HepG2 (cell line): ENCODE data around the gene NFE2L3. TPM values are rescaled to one million over a fixed set of nuclear protein-coding genes. Genes with fewer than 3 reads are reported as not detected.
A peak's percentile ranks its signal among the peaks of the same experiment; 100 is the strongest.

Experiments used
- ATAC-seq: fragments of 200-7000 bp; cut with Tn5 transposase; 3 replicates; pipeline ENCODE4 v1.9.1; 2020; ENCODE audit warnings: mild to moderate bottlenecking, moderate library complexity
- BruUV-seq: library from RNA; stranded (reverse); fragments of 400-500 nt; replicated peaks from 2 replicates; lab custom pipeline; 2021; lab: Mats Ljungman, UMichigan
- CTCF ChIA-PET: fragments of 300-600 bp; formaldehyde crosslinking; extraction: SDS; loops from one replicate; lab custom pipeline; 2021; ENCODE audit warnings: low total read pairs, inconsistent platforms, low intra/inter-chr PET ratio; lab: Yijun Ruan, JAX
- POLR2A ChIA-PET: fragments of 350-600 bp; sonication (Branson Sonifier 250); formaldehyde crosslinking; loops from one replicate; lab custom pipeline; 2020; ENCODE audit warnings: antibody characterized with exemption, inconsistent platforms; lab: Yijun Ruan, JAX
- DNase-seq: peaks from one replicate; pipeline ENCODE4 v3.0.0-alpha.2; 2015; ENCODE audit warnings: low spot score
- FAIRE-seq: peaks from 3 replicates; lab custom pipeline; 2011; peaks lifted over from hg19 to GRCh38; lab: Jason Lieb, UNC
- H2AFZ ChIP-seq: one replicate; pipeline ENCODE4 v1.6.1; 2011; ENCODE audit warnings: low read length, inconsistent platforms
- H3K27ac ChIP-seq: fragments of 300-600 bp; 3 replicates; pipeline ENCODE4 v1.8.0; 2011; ENCODE audit warnings: mixed run types, mild to moderate bottlenecking, mixed read lengths, low read length, inconsistent platforms; ENCODE audit not compliant: insufficient read depth; ENCODE audit errors: extremely low read length
- H3K27me3 ChIP-seq, 2 experiments: fragments of 200-600 bp in 1 of 2; 2 replicates in 1 of 2; 3 replicates in 1 of 2; pipeline versions ENCODE4 v1.6.0 to v1.8.0; 2011; ENCODE audit warnings: low read length in 2 of 2, mild to moderate bottlenecking in 2 of 2, moderate library complexity in 2 of 2, inconsistent platforms in 1 of 2; ENCODE audit not compliant: insufficient read depth in 2 of 2, control insufficient read depth in 1 of 2
- H3K36me3 ChIP-seq, 2 experiments: fragments of 200-600 bp in 1 of 2; replicated peaks in 1 of 2; 2 replicates in 1 of 2; 3 replicates in 1 of 2; pipeline versions ENCODE4 v1.5.1 to v1.8.0; 2011; ENCODE audit warnings: low read length in 2 of 2, inconsistent platforms in 1 of 2; ENCODE audit not compliant: insufficient read depth in 2 of 2, control insufficient read depth in 1 of 2
- H3K4me1 ChIP-seq: 2 replicates; pipeline ENCODE4 v1.5.1; 2012; ENCODE audit warnings: low read length, inconsistent platforms; ENCODE audit not compliant: insufficient read depth
- H3K4me2 ChIP-seq: 2 replicates; pipeline ENCODE4 v1.6.0; 2011; ENCODE audit warnings: low read depth, low read length, inconsistent platforms
- H3K4me3 ChIP-seq, 3 experiments: fragments of 200-600 bp in 1 of 3; sonication (generic), shearing (Covaris generic) in 1 of 3; replicated peaks in 1 of 3; 2 replicates each; pipeline ENCODE4 v1.5.1; 2011 to 2016; ENCODE audit warnings: low read length in 3 of 3, inconsistent platforms in 2 of 3, low read depth in 2 of 3, mild to moderate bottlenecking in 2 of 3, control low read depth in 1 of 3, mixed read lengths in 1 of 3; ENCODE audit not compliant: insufficient read depth in 1 of 3
- H3K79me2 ChIP-seq: one replicate; pipeline ENCODE4 v1.6.1; 2011; ENCODE audit warnings: low read length, inconsistent platforms; ENCODE audit not compliant: insufficient read depth
- H3K9ac ChIP-seq: 2 replicates; pipeline ENCODE4 v1.6.0; 2011; ENCODE audit warnings: mild to moderate bottlenecking, low read depth, low read length, inconsistent platforms; ENCODE audit not compliant: insufficient read depth
- H3K9me3 ChIP-seq: 2 replicates; pipeline ENCODE4 v1.5.1; 2012; ENCODE audit warnings: mild to moderate bottlenecking, low read length
- H4K20me1 ChIP-seq: 2 replicates; pipeline ENCODE4 v1.6.0; 2011; ENCODE audit warnings: inconsistent platforms, mild to moderate bottlenecking, low read length, moderate library complexity; ENCODE audit not compliant: insufficient read depth
- AHR ChIP-seq: IDR thresholded peaks from 2 replicates; pipeline ENCODE4 v1.6.1; 2018; ENCODE audit warnings: missing genetic modification reagents, missing compliant biosample characterization
- CBX2 ChIP-seq, 2 experiments: fragments of 200-600 bp in 1 of 2; sonication (generic); formaldehyde crosslinking in 1 of 2; IDR thresholded peaks; 2 replicates each; pipeline versions ENCODE4 v1.7.0 to v1.8.1; 2018 to 2022; ENCODE audit warnings: low read depth in 2 of 2, low read length in 1 of 2, mild to moderate bottlenecking in 1 of 2, missing genetic modification reagents in 1 of 2
- CEBPG ChIP-seq: IDR thresholded peaks from 2 replicates; pipeline ENCODE4 v1.6.1; 2016
- GABPA ChIP-seq, 2 experiments: IDR thresholded peaks; 2 replicates each; pipeline ENCODE4 v1.6.1; 2011 to 2016; ENCODE audit warnings: low read depth in 2 of 2, low read length in 1 of 2, missing biosample characterization in 1 of 2, missing genetic modification characterization in 1 of 2
- KAT8 ChIP-seq: IDR thresholded peaks from 2 replicates; pipeline ENCODE4 v1.6.1; 2016; ENCODE audit warnings: missing genetic modification reagents, missing compliant biosample characterization
- KMT2A ChIP-seq: sonication (generic); formaldehyde crosslinking; IDR thresholded peaks from 2 replicates; pipeline ENCODE4 v1.4.0; 2020; ENCODE audit warnings: missing genetic modification reagents
- KMT2B ChIP-seq: IDR thresholded peaks from 2 replicates; pipeline ENCODE4 v1.6.1; 2016; ENCODE audit warnings: missing genetic modification reagents, missing compliant biosample characterization
- MBD4 ChIP-seq: IDR thresholded peaks from 2 replicates; pipeline ENCODE4 v1.6.1; 2012; ENCODE audit warnings: low read length, inconsistent platforms, borderline replicate concordance
- MBNL3 ChIP-seq: fragments of 250-450 bp; sonication (Bioruptor Pico); conservative IDR thresholded peaks from 2 replicates; pipeline ENCODE4 v1.8.0; 2022; ENCODE audit warnings: mild to moderate bottlenecking, inconsistent platforms
- MLLT10 ChIP-seq: sonication (generic); formaldehyde crosslinking; IDR thresholded peaks from 2 replicates; pipeline ENCODE4 v1.4.0; 2020; ENCODE audit warnings: missing genetic modification reagents
- NFIC ChIP-seq: IDR thresholded peaks from 2 replicates; pipeline ENCODE4 v1.6.1; 2012; ENCODE audit warnings: mild to moderate bottlenecking, low read length, inconsistent platforms
- PAX8 ChIP-seq: sonication (generic); formaldehyde crosslinking; IDR thresholded peaks from 2 replicates; pipeline ENCODE4 v1.8.0; 2022; ENCODE audit warnings: mild to moderate bottlenecking, missing genetic modification reagents, borderline replicate concordance
- POLR2A ChIP-seq, 2 experiments: IDR thresholded peaks; 2 replicates each; pipeline ENCODE4 v1.6.1; 2011; ENCODE audit warnings: low read depth in 2 of 2, low read length in 2 of 2, mild to moderate bottlenecking in 1 of 2, moderate library complexity in 1 of 2; ENCODE audit not compliant: insufficient read depth in 1 of 2
- POLR2AphosphoS2 ChIP-seq: IDR thresholded peaks from 2 replicates; pipeline ENCODE4 v1.6.1; 2011; ENCODE audit warnings: low read depth, low read length, improper control_type of control experiment
- PPARG ChIP-seq: conservative IDR thresholded peaks from 2 replicates; pipeline ENCODE4 v1.6.1; 2016; ENCODE audit warnings: missing biosample characterization, missing genetic modification reagents
- RAD21 ChIP-seq: fragments of 450-650 bp; formaldehyde crosslinking; IDR thresholded peaks from 2 replicates; pipeline ENCODE4 v1.5.0; 2020; ENCODE audit warnings: mild to moderate bottlenecking
- RBFOX2 ChIP-seq: fragments of 200-400 bp; formaldehyde crosslinking; IDR thresholded peaks from 2 replicates; pipeline ENCODE4 v1.6.1; 2017; ENCODE audit warnings: low read depth, mild to moderate bottlenecking, low read length
- RBM22 ChIP-seq: fragments of 200-400 bp; formaldehyde crosslinking; optimal IDR thresholded peaks from 2 replicates; pipeline ENCODE3; 2017; ENCODE audit warnings: mild to moderate bottlenecking, low read length, moderate library complexity
- ZKSCAN8 ChIP-seq: IDR thresholded peaks from 2 replicates; pipeline ENCODE4 v1.6.1; 2016; ENCODE audit warnings: borderline replicate concordance, missing genetic modification reagents, missing compliant biosample characterization
- ZNF296 ChIP-seq: sonication (generic); formaldehyde crosslinking; conservative IDR thresholded peaks from 2 replicates; pipeline ENCODE4 v1.5.0; 2020; ENCODE audit warnings: mild to moderate bottlenecking, missing genetic modification reagents
- ZNF460 ChIP-seq: sonication (generic); formaldehyde crosslinking; IDR thresholded peaks from 2 replicates; pipeline ENCODE4 v1.5.1; 2020; ENCODE audit warnings: missing genetic modification reagents, mild to moderate bottlenecking, borderline replicate concordance
- ZNF558 ChIP-seq: sonication (generic); formaldehyde crosslinking; IDR thresholded peaks from 2 replicates; pipeline ENCODE4 v1.9.0; 2022; ENCODE audit warnings: mild to moderate bottlenecking, missing genetic modification reagents, borderline replicate concordance
- ZNF816 ChIP-seq: sonication (generic); formaldehyde crosslinking; IDR thresholded peaks from 2 replicates; pipeline ENCODE4 v1.8.0; 2022; ENCODE audit warnings: missing genetic modification reagents, mild to moderate bottlenecking, borderline replicate concordance
- WGBS: methylation state at CpG from one replicate; pipeline ENCODE4 v1.1.6; 2017; ENCODE audit warnings: low lambda C conversion rate; 5-methylcytosine and 5-hydroxymethylcytosine counted together
- in situ Hi-C: cut with HindIII; loops from 2 replicates; pipeline ENCODE4 v1.10.0; 2017; ENCODE audit warnings: low pct_unique_long_range_greater_than_20kb; ENCODE audit not compliant: extremely low pct_ligation_motif_present
- intact Hi-C: fragments of 100-400 bp; cut with micrococcal nuclease; formaldehyde crosslinking; loops from one replicate; pipeline ENCODE4 v1.10.0; 2022; ENCODE audit not compliant: unreplicated experiment
- polyA plus RNA-seq, 8 experiments: library from polyadenylated mRNA; depleted of rRNA in 3 of 8; stranded (reverse) in 7 of 8; unstranded in 1 of 8; fragments of >200 nt; fragmentation: Illumina TruSeq in 4 of 8; extraction: Trizol in 4 of 8; gene quantifications; 2 replicates each; pipeline versions ENCODE4 v1.2.1 to v1.2.3, GENCODE V29; 2011 to 2016; ENCODE audit warnings: low read depth in 4 of 8, missing spikeins in 1 of 8, mixed read lengths in 1 of 8; ENCODE audit not compliant: insufficient read depth in 1 of 8
- total RNA-seq, 5 experiments: library from RNA; depleted of rRNA; stranded (reverse); fragments of >200 nt; fragmentation: Illumina TruSeq; extraction: Trizol; gene quantifications; 2 replicates each; pipeline ENCODE4 v1.2.3, GENCODE V29; 2016; ENCODE audit warnings: low read depth in 1 of 5
- TF ChIP-seq, protein P1 (sequence below): sonication (generic); formaldehyde crosslinking; conservative IDR thresholded peaks from 2 replicates; pipeline ENCODE4 v1.8.0; 2022; ENCODE audit warnings: missing genetic modification reagents

Gene NFE2L3
- total and polyA plus RNA-seq, 2 of the 13 experiments (the other 11 are each of a cell fraction or from before 2014, with no cell fraction given), result 11.4 to 19.4 TPM

DNA sequence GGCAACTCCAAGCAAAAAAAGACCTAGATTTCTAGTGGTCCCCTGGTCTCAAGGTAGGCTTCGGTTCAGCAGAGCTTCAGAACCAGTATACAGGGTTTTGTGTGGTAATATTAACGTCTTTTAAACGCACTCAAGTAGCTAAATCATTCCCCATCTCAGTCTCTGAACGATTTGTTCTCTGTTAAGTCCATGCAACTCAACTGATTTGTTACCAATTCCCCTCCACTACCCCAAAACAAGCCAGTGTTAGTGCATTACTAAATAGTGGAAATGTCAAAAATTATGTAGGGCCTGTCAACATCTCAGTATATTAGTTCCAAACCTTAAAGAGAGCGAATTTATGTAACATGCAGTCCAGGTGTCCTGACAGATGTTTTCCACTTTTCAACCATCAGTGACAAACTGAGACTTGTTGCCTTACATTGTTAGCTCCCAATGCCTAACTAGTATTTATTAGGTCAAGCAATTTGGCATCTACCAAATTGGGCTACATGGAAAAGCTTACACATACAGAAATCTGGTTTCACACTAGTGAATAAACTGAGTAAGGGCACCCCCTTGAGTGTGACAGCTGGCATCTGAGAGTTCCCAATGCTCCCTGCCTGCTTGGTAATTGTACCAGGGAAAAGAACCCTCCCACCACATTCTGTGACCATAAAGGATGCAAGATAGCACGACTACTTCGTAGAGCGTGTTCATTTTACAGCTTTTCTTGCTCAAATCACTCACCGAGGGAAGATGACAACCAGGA, 36.4 kb downstream of the NFE2L3 start (continued):
- peak; percentile 24; the same call in 1 of the 2 replicates for TF ChIP-seq NFIC
- TF ChIP-seq RBM22, result peak; percentile 84
- TF ChIP-seq RBFOX2, result peak; percentile 66; the same call in 1 of the 2 replicates
- TF ChIP-seq POLR2AphosphoS2, result peak; percentile 95; the same call in 1 of the 2 replicates
- peak; percentile 84 for TF ChIP-seq MBD4
- peak; percentile 43; the same call in 1 of the 2 replicates for TF ChIP-seq RAD21
- no peak for TF ChIP-seq KMT2B (CRISPR knock-in tag)
- TF ChIP-seq AHR (CRISPR knock-in tag), result no peak

DNA sequence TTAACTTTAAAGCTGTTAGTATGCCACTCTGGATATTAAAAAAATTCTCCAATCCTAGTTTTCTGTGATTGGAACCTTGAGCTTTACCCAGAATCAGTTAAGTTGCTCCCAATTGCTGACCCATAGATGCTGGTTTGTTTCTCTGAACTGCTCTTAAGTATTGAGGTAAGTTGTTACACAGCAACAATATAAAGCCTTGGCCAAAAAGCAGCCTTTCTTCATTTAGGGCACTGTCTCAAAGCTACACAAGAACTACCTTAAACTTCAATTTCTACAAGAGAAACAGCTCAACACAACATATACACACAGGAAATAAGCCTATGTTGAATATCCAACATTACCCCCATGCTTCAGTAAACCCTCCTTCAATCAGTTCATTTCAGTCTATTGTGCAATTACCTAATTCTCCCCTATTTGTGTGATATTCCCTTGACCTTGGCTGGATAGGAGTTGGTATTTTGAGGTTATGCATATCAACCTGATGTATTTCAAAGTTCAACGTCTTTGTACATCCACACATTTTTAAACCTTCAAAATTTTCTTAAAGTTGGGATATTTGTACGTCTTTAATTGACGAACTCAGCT, 37.1 kb downstream of the NFE2L3 start:
- intact Hi-C loops (no loop called here), in situ Hi-C loops (loop anchor here (10.0 kb wide), 1 partner anchor 94 kb away; no protein-coding TSS in a partner anchor)
- H4K20me1 ChIP-seq, result peaks cover 73% of the 10 kb centered on the region
- POLR2A ChIA-PET, result interaction anchor here (1.2 to 3.4 kb wide), 6 partner anchors 9 to 37 kb away, joined by 4 to 40 read pairs (median 10); partner anchors contain the start of genes CBX3, HNRNPA2B1 and NFE2L3
- CTCF ChIA-PET, result no interaction called here
- peaks cover 13 to 43% of the 10 kb centered on the region in 2 experiments for H3K36me3 ChIP-seq
- no peak overlapping the region for H3K4me3 ChIP-seq
- WGBS, result 96% methylated on average over 3 of the region's 3 CpGs
- BruUV-seq, result no TSS peak
- H3K79me2 ChIP-seq, result peaks cover 13% of the 10 kb centered on the region
- DNase-seq, result no peak
- H3K9me3 ChIP-seq, result no peaks in the 10 kb centered on the region
- H3K9ac ChIP-seq, result no peak overlapping the region
- no peak for ATAC-seq
- no peaks in the 10 kb centered on the region for H3K27me3 ChIP-seq
- no peak for FAIRE-seq
- H2AFZ ChIP-seq, result no peak overlapping the region
- H3K27ac ChIP-seq, result no peak overlapping the region
- peaks cover 20% of the 10 kb centered on the region for H3K4me1 ChIP-seq
- H3K4me2 ChIP-seq, result no peak overlapping the region
- no peak for TF ChIP-seq ZNF816 (CRISPR knock-in tag)
- TF ChIP-seq ZKSCAN8 (CRISPR knock-in tag), result no peak
- TF ChIP-seq KMT2A (CRISPR knock-in tag), result no peak
- TF ChIP-seq CEBPG (CRISPR knock-in tag), result peak; percentile 24; the same call in 1 of the 2 replicates
- no peak for TF ChIP-seq ZNF296
- peak; percentile 65 for TF ChIP-seq RBFOX2
- no peak for TF ChIP-seq GABPA (IDR thresholded peaks at IDR 0.05; ENCODE audit: low read depth, low read length)
- TF ChIP-seq GABPA (CRISPR knock-in tag; IDR thresholded peaks at IDR 0.05; ENCODE audit: low read depth), result no peak
- no peak for TF ChIP-seq MBNL3 (CRISPR knock-in tag)
- TF ChIP-seq PAX8 (CRISPR knock-in tag), result no peak
- no peak for TF ChIP-seq ZNF460 (CRISPR knock-in tag)
- TF ChIP-seq ZNF558 (CRISPR knock-in tag), result no peak
- TF ChIP-seq POLR2A (IDR thresholded peaks at IDR 0.05; ENCODE audit: insufficient read depth in 1 of 2, low read depth in 2 of 2, low read length in 2 of 2), result 0 out of 4 replicates have a peak, but pooled peaks of 1 of the 2 experiments have one; percentile 12
- TF ChIP-seq PPARG (CRISPR knock-in tag), result no peak
- TF ChIP-seq, protein P1, sequence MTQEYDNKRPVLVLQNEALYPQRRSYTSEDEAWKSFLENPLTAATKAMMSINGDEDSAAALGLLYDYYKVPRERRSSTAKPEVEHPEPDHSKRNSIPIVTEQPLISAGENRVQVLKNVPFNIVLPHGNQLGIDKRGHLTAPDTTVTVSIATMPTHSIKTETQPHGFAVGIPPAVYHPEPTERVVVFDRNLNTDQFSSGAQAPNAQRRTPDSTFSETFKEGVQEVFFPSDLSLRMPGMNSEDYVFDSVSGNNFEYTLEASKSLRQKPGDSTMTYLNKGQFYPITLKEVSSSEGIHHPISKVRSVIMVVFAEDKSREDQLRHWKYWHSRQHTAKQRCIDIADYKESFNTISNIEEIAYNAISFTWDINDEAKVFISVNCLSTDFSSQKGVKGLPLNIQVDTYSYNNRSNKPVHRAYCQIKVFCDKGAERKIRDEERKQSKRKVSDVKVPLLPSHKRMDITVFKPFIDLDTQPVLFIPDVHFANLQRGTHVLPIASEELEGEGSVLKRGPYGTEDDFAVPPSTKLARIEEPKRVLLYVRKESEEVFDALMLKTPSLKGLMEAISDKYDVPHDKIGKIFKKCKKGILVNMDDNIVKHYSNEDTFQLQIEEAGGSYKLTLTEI (CRISPR knock-in tag), result no peak
- TF ChIP-seq CBX2 (IDR thresholded peaks at IDR 0.05; ENCODE audit: low read depth, low read length), result no peak
- TF ChIP-seq CBX2 (CRISPR knock-in tag; IDR thresholded peaks at IDR 0.05; ENCODE audit: low read depth), result no peak
- TF ChIP-seq MLLT10 (CRISPR knock-in tag), result no peak
- TF ChIP-seq KAT8 (CRISPR knock-in tag), result no peak
